ENCODE measurements around the gene PLD3. TPM values are rescaled to one million over a fixed set of nuclear protein-coding genes. Genes with fewer than 3 reads are reported as not detected.
A peak's percentile ranks its signal among the peaks of the same experiment; 100 is the strongest.

The PLD3 gene
- polyA plus RNA-seq, 1 donor (not counting 4 experiments of a cell fraction or from before 2014, with no cell fraction given), result 102 TPM

DNA sequence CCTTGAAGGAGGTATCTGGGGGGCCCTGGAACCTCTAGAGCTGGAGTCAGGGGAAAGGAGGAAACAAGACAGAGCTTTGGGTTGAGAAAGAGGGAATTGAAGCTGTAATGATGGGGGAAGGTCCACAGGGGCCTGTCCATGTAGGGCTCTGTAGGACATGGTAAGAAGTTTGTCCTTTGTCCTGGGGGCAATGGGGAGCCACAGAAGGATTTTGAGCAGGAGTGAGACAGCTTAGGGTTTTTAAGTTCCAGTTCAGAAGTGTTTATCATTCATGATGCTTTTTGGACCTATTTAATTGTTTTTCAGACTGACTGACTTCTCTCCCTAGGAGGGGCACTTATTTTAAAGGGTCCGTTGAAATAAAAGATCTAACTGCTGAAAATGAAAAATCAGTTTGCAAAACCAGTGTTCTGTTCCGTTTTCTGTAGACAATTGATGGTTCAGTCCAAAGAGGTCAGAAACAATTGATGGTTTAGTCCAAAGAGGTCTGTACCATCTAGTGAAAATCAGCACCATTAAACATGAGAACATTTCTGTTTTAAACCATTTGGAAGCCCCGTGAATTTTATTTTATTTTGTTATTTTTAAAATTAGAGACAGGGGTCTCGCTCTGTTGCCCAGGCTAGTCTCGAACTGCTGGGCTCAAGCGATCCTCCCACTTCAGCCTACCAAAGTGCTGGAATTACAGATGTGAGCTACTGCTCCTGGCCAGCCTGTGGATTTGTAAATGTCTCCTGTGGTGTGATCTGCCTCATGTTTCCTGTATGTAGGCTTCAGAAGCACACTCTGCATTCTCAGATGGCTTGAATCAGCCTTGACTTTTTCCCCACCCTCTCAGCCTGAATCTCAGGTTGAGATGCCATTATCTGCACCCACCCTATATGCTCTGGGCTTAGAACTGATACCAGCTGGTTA, 8.4 kb downstream of the PLD3 start:
- H2AFZ ChIP-seq (ENCODE audit: control insufficient read depth, low read length), result no peak overlapping the region
- TF ChIP-seq, protein P1, sequence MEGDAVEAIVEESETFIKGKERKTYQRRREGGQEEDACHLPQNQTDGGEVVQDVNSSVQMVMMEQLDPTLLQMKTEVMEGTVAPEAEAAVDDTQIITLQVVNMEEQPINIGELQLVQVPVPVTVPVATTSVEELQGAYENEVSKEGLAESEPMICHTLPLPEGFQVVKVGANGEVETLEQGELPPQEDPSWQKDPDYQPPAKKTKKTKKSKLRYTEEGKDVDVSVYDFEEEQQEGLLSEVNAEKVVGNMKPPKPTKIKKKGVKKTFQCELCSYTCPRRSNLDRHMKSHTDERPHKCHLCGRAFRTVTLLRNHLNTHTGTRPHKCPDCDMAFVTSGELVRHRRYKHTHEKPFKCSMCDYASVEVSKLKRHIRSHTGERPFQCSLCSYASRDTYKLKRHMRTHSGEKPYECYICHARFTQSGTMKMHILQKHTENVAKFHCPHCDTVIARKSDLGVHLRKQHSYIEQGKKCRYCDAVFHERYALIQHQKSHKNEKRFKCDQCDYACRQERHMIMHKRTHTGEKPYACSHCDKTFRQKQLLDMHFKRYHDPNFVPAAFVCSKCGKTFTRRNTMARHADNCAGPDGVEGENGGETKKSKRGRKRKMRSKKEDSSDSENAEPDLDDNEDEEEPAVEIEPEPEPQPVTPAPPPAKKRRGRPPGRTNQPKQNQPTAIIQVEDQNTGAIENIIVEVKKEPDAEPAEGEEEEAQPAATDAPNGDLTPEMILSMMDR (optimal IDR thresholded peaks at IDR 0.05 in 1 of 3, IDR thresholded peaks at IDR 0.05 in 1 of 3, conservative IDR thresholded peaks at IDR 0.05 in 1 of 3; ENCODE audit: extremely low read depth in 1 of 3, insufficient read depth in 2 of 3, low read length in 3 of 3), result no peak
- no peak for TF ChIP-seq EZH2 (IDR thresholded peaks at IDR 0.05; ENCODE audit: low read length)
- dilution Hi-C loops (cut with MboI; ENCODE audit: extremely low pct_ligation_motif_present, low sequenced_read_pairs), result no loop called here
- no peak for DNase-seq (ENCODE audit: low read depth, low spot score)
- H3K4me2 ChIP-seq (ENCODE audit: control insufficient read depth, extremely low read depth, insufficient read depth, low read depth, low read length), result no peak overlapping the region
- H3K9ac ChIP-seq (ENCODE audit: control insufficient read depth, extremely low read depth, insufficient read depth, low read length), result no peak overlapping the region
- peaks cover 2% of the 10 kb centered on the region for H3K9me1 ChIP-seq (ENCODE audit: control insufficient read depth, extremely low read depth, insufficient read depth, low read length)
- H3K36me3 ChIP-seq (ENCODE audit: control insufficient read depth in 2 of 2, extremely low read depth in 1 of 2, insufficient read depth in 2 of 2, low read length in 2 of 2), result peaks cover 0 to 4% of the 10 kb centered on the region in 2 experiments
- H3K27me3 ChIP-seq (ENCODE audit: control insufficient read depth, extremely low read depth, insufficient read depth, low read length), result no peaks in the 10 kb centered on the region
- H3K4me1 ChIP-seq (ENCODE audit: control insufficient read depth, extremely low read depth, insufficient read depth, low read length), result no peaks in the 10 kb centered on the region
- H3K27ac ChIP-seq (ENCODE audit: control insufficient read depth, insufficient read depth, low read length), result no peak overlapping the region
- peaks cover 2% of the 10 kb centered on the region for H3K79me2 ChIP-seq (ENCODE audit: control insufficient read depth, insufficient read depth, low read length)
- H3K9me3 ChIP-seq (ENCODE audit: control insufficient read depth, low read depth, low read length), result no peaks in the 10 kb centered on the region
- no peak overlapping the region for H3K4me3 ChIP-seq (ENCODE audit: control insufficient read depth in 2 of 3, extremely low read depth in 1 of 3, insufficient read depth in 2 of 3, low read depth in 1 of 3, low read length in 3 of 3)
- peak; percentile 62 for FAIRE-seq
- no peaks in the 10 kb centered on the region for H4K20me1 ChIP-seq (ENCODE audit: control insufficient read depth, extremely low read depth, insufficient read depth, low read length)

DNA sequence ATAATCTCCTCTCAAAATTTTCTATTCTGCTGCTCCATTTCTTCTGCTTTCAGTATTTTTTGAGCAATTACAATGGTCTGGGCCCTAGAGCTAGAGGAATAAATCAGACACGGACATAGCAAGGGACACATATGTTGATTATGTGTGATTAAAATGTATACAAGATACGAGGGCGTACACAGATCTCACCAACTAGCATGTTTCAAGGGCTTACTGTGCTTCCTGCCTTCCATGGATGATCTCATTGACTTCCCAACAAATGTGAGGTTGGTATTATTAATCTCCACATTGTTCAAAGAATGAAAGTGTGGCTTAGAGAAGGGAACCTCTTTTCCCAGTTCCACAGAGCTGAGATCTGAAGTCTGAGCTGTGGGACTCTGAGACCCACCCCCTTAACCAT, 9.1 kb downstream of the PLD3 start:
- Histone ChIP-seq H3K36me3 (ENCODE audit: control insufficient read depth in 2 of 2, extremely low read depth in 1 of 2, insufficient read depth in 2 of 2, low read length in 2 of 2) (peaks cover 0 to 4% of the 10 kb centered on the region in 2 experiments), H3K27me3 (ENCODE audit: control insufficient read depth, extremely low read depth, insufficient read depth, low read length) (no peaks in the 10 kb centered on the region), H3K9me1 (ENCODE audit: control insufficient read depth, extremely low read depth, insufficient read depth, low read length) (peaks cover 2% of the 10 kb centered on the region), H3K9ac (ENCODE audit: control insufficient read depth, extremely low read depth, insufficient read depth, low read length) (no peak overlapping the region), H3K4me2 (ENCODE audit: control insufficient read depth, extremely low read depth, insufficient read depth, low read depth, low read length) (no peak overlapping the region), H4K20me1 (ENCODE audit: control insufficient read depth, extremely low read depth, insufficient read depth, low read length) (no peaks in the 10 kb centered on the region), H3K4me1 (ENCODE audit: control insufficient read depth, extremely low read depth, insufficient read depth, low read length) (no peaks in the 10 kb centered on the region), H2AFZ (ENCODE audit: control insufficient read depth, low read length) (no peak overlapping the region), H3K27ac (ENCODE audit: control insufficient read depth, insufficient read depth, low read length) (no peak overlapping the region), H3K79me2 (ENCODE audit: control insufficient read depth, insufficient read depth, low read length) (peaks cover 2% of the 10 kb centered on the region), H3K4me3 (ENCODE audit: control insufficient read depth in 2 of 3, extremely low read depth in 1 of 3, insufficient read depth in 2 of 3, low read depth in 1 of 3, low read length in 3 of 3) (no peak overlapping the region), H3K9me3 (ENCODE audit: control insufficient read depth, low read depth, low read length) (no peaks in the 10 kb centered on the region)
- dilution Hi-C loops (cut with MboI; ENCODE audit: extremely low pct_ligation_motif_present, low sequenced_read_pairs), result no loop called here
- TF ChIP-seq, protein P1 (optimal IDR thresholded peaks at IDR 0.05 in 1 of 3, IDR thresholded peaks at IDR 0.05 in 1 of 3, conservative IDR thresholded peaks at IDR 0.05 in 1 of 3; ENCODE audit: extremely low read depth in 1 of 3, insufficient read depth in 2 of 3, low read length in 3 of 3), result no peak
- no peak for TF ChIP-seq EZH2 (IDR thresholded peaks at IDR 0.05; ENCODE audit: low read length)
- FAIRE-seq, result no peak
- DNase-seq (ENCODE audit: low read depth, low spot score), result no peak
